Measurements from ENCODE around the gene CRYGD. TPM values are rescaled to one million over a fixed set of nuclear protein-coding genes. Genes with fewer than 3 reads are reported as not detected.

CRYGD gene
- total and polyA plus RNA-seq, 3 donors from 2014 or later = 2.5 TPM; not detected in 2

DNA sequence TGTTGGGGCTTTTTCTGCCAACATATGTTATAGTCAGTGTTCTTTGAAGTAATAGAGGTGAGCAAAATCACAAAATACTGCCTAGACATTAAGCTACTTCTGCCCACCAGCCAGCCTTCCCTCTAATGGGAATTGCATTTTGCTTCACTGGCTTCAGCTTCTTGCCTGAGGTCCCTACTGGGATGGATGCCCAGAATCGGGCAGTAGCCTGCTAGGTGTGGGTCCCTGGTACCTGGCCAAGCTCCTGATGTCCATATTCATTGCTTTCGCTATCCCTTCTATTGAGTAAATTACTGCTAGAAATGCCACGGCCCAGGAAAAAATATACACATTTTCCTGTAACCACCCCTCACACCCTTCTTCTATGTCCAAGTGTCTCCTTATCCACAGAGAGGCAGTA is 27.0 kb downstream of the CRYGD start:
- Histone ChIP-seq H3K36me3 (ENCODE audit: low read depth, missing control alignments) (no peaks in the 10 kb centered on the region), H3K9me3 (no peaks in the 10 kb centered on the region), H3K4me1 (no peaks in the 10 kb centered on the region), H3K27me3 (no peaks in the 10 kb centered on the region), H3K27ac (no peak overlapping the region), H3K4me3 (no peak overlapping the region)
- no peak for DNase-seq
- intact Hi-C loops (cut with DNase I; ENCODE audit: low total_unique reads) = no loop called here
- no peak for TF ChIP-seq CTCF (IDR thresholded peaks at IDR 0.05)
- no peak for TF ChIP-seq POLR2A (IDR thresholded peaks at IDR 0.05)
- 83 to 92% methylated on average over 3 of the region's 3 CpGs for WGBS, 2 donors

DNA sequence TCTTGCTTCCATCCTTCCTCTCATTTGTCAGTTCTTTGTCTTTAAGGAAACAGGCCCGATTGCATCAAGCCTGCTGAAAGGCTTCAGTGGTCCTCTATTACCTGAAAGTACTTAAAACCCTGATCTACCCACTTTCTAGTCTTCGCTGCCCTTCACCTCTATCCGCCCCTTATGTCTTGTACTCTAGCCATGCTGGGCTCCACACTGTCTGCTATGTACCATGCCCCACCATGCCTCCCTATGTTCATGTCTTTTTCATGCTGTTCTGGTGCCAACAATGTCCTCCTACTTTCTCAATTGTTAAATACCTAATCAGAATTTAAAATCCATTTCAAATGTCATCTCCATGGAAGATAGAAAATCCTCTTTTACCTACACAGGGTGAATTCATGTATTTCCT is 28.2 kb downstream of the CRYGD start:
- TF ChIP-seq CTCF (IDR thresholded peaks at IDR 0.05) (no peak), POLR2A (IDR thresholded peaks at IDR 0.05) (no peak)
- Histone ChIP-seq H3K36me3 (ENCODE audit: low read depth, missing control alignments) (no peaks in the 10 kb centered on the region), H3K27me3 (no peaks in the 10 kb centered on the region), H3K4me3 (no peak overlapping the region), H3K27ac (no peak overlapping the region), H3K4me1 (no peaks in the 10 kb centered on the region), H3K9me3 (no peaks in the 10 kb centered on the region)
- DNase-seq = no peak
- intact Hi-C loops (cut with DNase I; ENCODE audit: low total_unique reads) = no loop called here
- WGBS, 2 donors = 78 to 81% methylated on average over 3 of the region's 3 CpGs

DNA sequence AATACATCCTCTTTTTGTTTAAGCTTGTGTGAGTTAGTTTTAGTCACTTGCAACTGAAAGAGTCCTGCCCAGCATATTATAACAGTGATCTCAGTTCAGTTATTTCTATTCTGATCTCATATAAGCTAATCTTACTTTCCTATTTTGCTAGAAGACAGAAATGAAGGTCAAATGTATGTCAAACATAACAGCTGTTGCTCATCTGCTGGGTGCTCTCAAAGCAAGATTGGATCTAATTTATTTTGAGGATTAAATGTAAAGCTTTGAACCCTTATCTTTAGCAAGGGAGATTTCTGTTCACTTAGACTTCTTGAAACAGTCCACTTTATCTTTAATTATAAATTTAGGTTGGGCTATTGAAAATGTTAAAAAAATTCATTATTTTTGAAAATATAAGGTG is 31.2 kb downstream of the CRYGD start:
- H3K27me3 ChIP-seq = no peaks in the 10 kb centered on the region
- no peak for TF ChIP-seq POLR2A (IDR thresholded peaks at IDR 0.05)
- no peak for TF ChIP-seq CTCF (IDR thresholded peaks at IDR 0.05)
- intact Hi-C loops (cut with DNase I; ENCODE audit: low total_unique reads) = no loop called here
- no peaks in the 10 kb centered on the region for H3K9me3 ChIP-seq
- H3K36me3 ChIP-seq (ENCODE audit: low read depth, missing control alignments) = no peaks in the 10 kb centered on the region
- no peak for DNase-seq
- H3K4me3 ChIP-seq = no peak overlapping the region
- no peaks in the 10 kb centered on the region for H3K4me1 ChIP-seq
- H3K27ac ChIP-seq = no peak overlapping the region

DNA sequence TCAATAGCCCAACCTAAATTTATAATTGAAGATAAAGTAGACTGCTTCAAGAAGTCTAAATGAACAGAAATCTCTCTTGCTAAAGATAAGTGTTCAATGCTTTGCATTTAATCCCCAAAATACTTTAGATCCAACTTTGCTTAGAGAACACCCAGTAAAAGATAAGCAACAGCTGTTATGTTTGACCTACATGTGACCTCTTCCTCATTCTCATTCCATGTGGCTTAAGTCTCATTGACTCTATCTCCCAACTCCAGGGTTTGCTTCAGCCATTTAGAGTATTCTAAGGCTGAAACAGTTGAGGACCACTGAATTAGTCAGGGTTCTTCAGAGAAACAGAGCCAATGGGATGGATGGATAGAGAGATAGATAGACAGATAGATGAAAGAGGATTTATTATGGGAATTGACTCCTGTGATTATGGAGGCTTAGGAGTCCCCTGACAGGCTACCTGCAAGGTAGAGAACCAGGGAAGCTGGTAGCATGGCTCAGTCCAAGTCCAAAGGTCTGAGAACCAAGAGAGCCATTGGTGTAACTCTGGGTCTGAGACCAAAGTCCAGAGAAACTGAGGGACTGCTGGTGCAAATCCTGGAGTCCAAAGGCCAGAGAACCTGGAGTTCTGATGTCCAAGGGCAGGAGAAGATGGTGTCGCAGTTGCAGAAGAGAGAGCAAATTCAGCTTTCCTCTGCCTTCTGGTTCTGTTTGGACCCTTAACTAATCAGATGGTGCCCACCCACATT is 32.1 kb downstream of the CRYGD start:
- Histone ChIP-seq H3K36me3 (ENCODE audit: low read depth, missing control alignments) (no peaks in the 10 kb centered on the region), H3K27me3 (no peaks in the 10 kb centered on the region), H3K9me3 (no peaks in the 10 kb centered on the region), H3K4me3 (no peak overlapping the region), H3K27ac (no peak overlapping the region), H3K4me1 (no peaks in the 10 kb centered on the region)
- WGBS, 2 donors = 100% methylated on average over 1 of the region's 1 CpG
- intact Hi-C loops (cut with DNase I; ENCODE audit: low total_unique reads) = no loop called here
- no peak for DNase-seq
- no peak for TF ChIP-seq POLR2A (IDR thresholded peaks at IDR 0.05)
- no peak for TF ChIP-seq CTCF (IDR thresholded peaks at IDR 0.05)

DNA sequence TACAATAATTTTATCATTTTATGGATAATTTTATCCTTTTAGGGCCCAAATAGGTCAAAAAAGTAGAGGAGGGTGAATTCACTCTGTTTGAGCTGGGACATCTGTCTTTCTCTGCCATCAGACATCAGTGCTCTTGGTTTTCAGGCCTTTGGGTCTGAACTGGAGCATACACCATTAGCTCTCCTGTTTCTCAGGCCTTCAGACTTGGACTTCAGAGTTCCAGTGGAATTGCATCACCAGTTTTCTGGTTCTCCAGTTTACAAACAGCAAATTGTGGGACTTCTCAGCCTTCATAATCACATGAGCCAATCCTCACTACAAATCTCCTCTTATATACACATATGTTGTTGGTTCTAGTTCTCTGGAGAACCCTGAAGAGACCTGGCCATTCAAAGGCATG is 33.9 kb downstream of the CRYGD start:
- Histone ChIP-seq H3K9me3 (no peaks in the 10 kb centered on the region), H3K4me1 (no peaks in the 10 kb centered on the region), H3K27me3 (no peaks in the 10 kb centered on the region), H3K27ac (no peak overlapping the region), H3K36me3 (ENCODE audit: low read depth, missing control alignments) (no peaks in the 10 kb centered on the region), H3K4me3 (no peak overlapping the region)
- DNase-seq = no peak
- TF ChIP-seq CTCF (IDR thresholded peaks at IDR 0.05) (no peak), POLR2A (IDR thresholded peaks at IDR 0.05) (no peak)
- intact Hi-C loops (cut with DNase I; ENCODE audit: low total_unique reads) = no loop called here

Data from testis (tissue), 3 donors.